KOPT-K1 (cell line): ENCODE results near the gene VAMP8.
A peak's percentile ranks its signal among the peaks of the same experiment; 100 is the strongest.
"Not testable (repeated sequence)": the region's sequence is repeated elsewhere in the genome, so short reads cannot be mapped to it uniquely, and the experiment has no call there.

Experiments used
- H3K27ac ChIP-seq: fragments of 200-600 bp; sonication (generic); 2 replicates; pipeline ENCODE4 v1.5.1; 2016; ENCODE audit warnings: antibody characterized with exemption, mild to moderate bottlenecking, low read depth, low read length; ENCODE audit not compliant: poor library complexity, severe bottlenecking
- H3K36me3 ChIP-seq: fragments of 200-600 bp; sonication (generic); 2 replicates; pipeline ENCODE4 v1.5.1; 2017; ENCODE audit warnings: antibody characterized with exemption, mild to moderate bottlenecking, low read length, moderate library complexity; ENCODE audit not compliant: insufficient read depth
- H3K9me3 ChIP-seq: fragments of 200-600 bp; sonication (generic); 2 replicates; pipeline ENCODE4 v1.5.1; 2017; ENCODE audit warnings: antibody characterized with exemption, low read length, mild to moderate bottlenecking; ENCODE audit not compliant: insufficient read depth, poor library complexity, severe bottlenecking

VAMP8 gene

DNA sequence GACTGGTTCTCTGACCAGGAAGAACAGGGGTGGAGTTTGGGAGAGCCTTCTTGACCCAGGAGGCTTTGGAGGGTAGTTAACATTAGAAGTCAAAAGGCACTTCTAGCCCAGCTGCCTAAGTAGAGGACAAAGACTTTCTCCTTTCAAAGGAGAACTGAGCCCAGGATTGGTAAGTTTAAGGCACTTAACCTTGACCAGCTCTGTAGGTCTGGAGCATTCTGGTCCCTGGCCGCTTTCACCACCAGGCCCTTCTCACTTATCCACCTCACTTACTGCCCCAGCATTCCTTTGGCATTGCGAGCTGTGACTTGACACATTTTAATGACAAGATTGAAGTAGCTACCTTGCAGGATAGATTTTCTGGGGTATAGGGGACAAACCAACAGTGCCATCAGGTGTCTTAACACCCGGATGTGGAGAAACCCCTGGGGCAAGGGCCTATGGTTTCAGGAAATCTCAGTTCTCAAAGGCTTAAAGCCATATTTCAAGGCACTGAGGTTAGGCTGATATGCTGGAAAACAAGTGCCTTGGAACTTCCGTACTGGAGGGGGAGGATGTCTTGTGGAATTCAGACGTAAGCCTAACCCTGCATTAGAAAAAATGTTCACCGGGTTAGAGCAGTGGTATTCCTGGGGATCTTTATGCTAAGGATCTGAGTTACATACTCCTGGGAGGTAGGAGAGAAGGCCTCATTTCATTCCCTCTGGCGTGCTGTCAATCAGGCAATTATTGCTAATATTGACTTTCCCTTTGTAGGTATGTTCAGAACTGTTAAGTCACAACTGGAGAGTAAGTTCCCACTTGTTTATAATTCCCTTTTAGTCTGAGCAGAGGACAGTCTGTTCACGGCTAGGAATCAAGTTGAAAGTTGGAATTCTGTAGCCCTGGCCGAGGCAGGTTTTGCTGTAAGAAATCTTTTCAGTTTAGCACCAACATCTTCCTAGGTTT is 30.2 kb downstream of the VAMP8 start:
- Histone ChIP-seq H3K9me3 (no peaks in the 10 kb centered on the region), H3K36me3 (peaks cover 42% of the 10 kb centered on the region), H3K27ac (no peak overlapping the region)

DNA sequence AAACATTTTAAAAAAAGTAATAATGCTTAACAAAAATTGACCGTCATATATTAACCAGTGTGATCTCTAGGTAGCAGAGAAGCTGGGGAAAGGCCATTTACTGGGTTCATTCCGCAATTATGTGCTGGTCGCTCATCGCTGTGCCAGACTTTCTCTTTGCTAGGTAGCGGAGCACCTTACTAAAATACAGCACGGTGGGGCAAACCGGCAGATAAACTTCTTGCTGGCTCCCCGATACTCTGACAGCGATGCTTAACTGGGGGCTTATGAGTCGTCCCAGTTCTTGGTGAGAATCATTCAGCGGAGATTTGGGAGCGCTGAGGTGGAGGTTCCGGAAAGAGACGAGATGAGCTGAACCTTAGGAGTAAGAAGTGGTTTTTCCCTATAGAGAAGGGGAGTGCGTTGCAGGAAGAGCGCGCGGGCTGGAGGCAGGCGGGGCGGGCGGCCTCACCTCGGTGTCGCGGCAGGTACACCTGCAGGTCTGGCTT is 33.9 kb downstream of the VAMP8 start:
- Histone ChIP-seq H3K9me3 (no peaks in the 10 kb centered on the region), H3K36me3 (peaks cover 39% of the 10 kb centered on the region), H3K27ac (peak overlapping the region; percentile 72)

DNA sequence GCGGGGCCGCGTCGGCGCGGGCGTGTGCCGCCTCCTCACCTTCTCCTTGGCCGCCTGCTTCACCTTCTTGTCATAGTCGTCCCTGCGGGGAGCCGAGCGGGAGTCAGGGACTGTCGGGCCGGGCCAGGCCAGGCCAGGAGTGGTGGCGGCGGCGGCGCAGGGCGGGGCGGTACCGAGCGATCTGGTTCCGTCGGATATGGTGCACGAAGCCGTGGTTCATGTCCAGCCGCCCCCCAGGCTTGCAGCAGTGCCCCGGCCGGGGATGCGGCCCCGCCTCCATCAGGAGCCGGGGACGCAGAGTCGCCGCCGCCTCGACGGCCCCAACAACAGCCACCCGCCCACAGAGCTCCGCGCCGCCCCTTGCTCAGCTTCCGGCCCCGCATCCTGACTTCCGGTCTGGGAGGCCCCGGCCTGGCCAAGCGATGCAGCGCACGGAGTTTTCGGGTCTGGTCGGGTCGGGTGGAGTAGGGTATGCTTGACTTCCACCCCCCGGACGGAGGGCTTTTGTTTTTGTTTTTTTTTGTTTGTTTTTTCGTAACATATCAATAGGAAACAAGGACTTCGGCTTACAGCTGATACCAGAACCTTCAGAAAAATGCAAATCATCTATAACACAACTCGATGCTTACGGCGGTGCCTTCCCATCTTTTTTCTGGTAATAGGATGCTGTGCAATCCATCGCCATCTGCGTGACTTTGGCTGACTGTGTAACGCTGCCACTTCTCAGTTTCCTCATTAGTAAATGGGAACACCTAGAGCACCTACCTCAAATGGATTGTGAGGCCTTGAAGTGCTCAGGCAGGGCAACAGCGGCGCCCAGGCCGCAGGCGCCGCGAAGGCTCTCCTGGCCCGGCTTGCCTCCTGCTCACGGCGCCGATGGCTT is 34.6 kb downstream of the VAMP8 start, which contains the start of gene C2orf68:
Gene C2orf68, minus strand, starts transcription at position 362 of the 883 bp plus-strand sequence. Its CDS starts 82 bp downstream, at position 280.
- peak within 1 kb of the TSS; percentile 72 for H3K27ac ChIP-seq
- H3K36me3 ChIP-seq, result peaks cover 33% of the 10 kb centered on the region

DNA sequence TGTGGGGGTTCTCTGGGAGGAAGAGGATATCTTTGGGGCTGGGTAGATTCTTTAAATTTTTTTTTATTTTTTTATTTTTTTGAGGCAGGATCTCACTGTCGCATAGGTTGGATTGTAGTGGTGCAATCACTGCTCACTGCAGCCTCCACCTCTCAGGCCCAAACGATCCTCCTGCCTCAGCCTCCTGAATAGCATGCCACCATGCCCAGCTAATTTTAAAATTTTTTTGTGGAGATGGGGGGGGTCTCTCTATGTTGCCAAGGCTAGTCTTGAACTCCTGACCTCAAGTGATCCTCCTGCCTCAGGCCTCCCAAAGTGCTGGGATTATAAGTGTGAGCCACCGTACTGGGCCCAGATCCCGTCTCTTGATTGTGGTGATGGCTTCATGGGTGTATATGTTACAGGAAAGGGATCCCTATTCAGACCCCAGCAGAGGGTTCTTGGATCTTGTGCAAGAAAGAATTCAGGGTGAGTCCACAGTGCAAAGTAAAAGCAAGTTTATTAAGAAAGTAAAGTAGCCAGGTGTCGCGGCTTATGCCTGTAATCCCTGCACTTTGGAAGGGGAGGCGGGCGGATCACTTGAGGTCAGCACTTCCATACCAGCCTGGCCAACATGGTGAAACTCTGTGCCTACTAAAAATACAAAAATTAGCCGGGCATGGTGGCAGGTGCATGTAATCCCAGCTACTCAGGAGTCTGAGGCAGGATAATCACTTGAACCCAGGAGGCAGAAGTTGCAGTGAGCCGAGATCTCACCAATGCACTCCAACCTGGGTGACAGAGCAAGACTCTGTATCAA is 36.5 kb downstream of the VAMP8 start:
- Histone ChIP-seq H3K27ac (no peak overlapping the region), H3K36me3 (peaks cover 30% of the 10 kb centered on the region), H3K9me3 (no peaks in the 10 kb centered on the region)

More for the DNA sequence above, 34.6 kb downstream of the VAMP8 start, which contains the start of gene C2orf68:
- no peaks in the 10 kb centered on the region for H3K9me3 ChIP-seq

DNA sequence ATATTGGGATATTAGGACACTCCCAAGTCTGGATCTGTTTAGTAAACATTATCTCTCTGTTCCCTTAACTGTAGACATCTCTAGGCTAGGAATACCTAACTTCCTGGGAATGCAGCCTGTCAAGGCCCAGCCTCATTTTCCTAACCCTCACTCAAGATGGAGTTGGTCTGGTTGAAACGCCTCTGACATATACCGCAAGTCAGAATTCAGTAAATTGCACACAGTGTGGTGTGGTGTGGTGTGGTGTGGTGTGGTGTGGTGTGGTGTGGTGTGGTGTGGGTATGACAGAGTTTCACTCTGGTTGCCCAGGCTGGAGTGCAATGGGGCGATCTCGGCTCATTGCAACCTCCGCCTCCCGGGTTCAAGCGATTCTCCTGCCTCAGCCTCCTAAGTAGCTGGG is 37.4 kb downstream of the VAMP8 start:
- H3K36me3 ChIP-seq, result peaks cover 33% of the 10 kb centered on the region
- H3K27ac ChIP-seq, result not testable (repeated sequence)

DNA sequence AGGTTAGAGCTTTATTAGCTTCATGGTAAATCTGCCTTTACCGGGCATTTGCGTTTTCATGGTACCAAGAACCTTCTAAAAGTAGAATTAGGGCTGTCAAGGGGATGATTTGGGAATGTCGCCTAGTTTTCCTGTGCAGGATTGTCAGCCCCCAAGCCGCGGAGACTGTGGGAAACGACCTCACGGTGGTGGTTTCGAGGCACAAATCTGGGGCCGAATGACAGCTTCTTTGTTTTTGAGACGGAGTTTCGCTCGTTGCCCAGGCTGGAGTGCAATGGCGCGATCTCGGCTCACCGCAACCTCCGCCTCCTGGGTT is 38.0 kb downstream of the VAMP8 start:
- Histone ChIP-seq H3K9me3 (no peaks in the 10 kb centered on the region), H3K36me3 (peaks cover 33% of the 10 kb centered on the region), H3K27ac (peak overlapping the region; percentile 96)

More for the DNA sequence above, 37.4 kb downstream of the VAMP8 start:
- H3K9me3 ChIP-seq, result not testable (repeated sequence)

DNA sequence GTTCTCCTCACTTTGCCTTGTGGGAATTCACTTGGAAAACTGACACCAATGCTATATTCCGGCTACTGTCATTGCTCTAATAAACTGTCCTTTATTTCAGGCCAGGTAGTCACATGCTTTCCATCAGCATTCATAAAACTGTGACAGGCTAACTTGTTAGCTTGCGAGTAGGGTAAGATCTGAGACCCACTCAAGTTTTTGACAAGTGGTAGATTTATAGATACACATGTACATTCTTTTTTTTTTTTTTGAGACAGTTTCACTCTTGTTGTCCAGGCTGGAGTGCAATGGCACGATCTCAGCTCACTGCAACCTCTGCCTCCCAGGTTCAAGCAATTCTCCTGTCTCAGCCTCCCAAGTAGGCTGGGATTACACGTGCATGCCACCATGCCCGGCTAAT is 40.3 kb downstream of the VAMP8 start:
- H3K36me3 ChIP-seq, result peaks cover 55% of the 10 kb centered on the region
- H3K27ac ChIP-seq, H3K9me3 ChIP-seq: not testable (repeated sequence)

DNA sequence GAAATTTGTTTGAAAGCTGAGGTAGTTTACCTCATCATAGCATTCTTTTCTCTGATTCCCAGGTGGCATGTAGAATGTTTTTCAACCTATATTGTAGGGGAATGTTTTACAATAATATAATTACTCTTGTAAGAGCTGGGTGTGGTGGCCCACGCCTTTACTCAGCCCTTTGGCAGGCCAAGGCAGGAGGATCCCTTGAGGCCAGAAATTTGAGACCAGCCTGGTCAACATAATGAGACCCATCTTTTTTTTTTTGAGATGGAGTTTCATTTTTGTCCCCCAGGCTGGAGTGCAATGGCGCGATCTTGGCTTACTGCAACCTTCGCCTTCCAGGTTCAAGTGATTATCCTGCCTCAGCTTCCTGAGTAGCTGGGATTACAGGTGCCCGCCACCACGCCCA is 42.2 kb downstream of the VAMP8 start:
- Histone ChIP-seq H3K36me3 (peaks cover 74% of the 10 kb centered on the region), H3K27ac (no peak overlapping the region), H3K9me3 (no peaks in the 10 kb centered on the region)

DNA sequence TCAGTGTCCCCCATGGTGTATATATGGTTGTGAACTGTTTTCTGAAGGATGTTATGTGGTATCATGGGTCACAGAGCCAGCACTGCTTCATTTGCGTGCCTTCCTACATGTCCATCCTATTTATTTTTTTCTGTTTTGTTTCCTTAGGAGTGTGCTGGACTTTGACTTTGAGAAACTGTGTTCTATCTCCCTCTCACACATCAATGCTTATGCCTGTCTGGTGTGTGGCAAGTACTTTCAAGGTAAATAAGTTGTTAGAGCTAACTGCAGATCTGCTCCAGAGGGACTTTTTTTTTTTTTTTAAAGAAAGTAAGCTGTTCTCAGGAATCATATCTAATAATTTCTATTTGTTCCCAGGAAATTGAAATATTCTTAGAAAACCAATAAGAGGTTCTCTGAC is 44.0 kb downstream of the VAMP8 start:
- Histone ChIP-seq H3K36me3 (peaks cover 91% of the 10 kb centered on the region), H3K27ac (no peak overlapping the region), H3K9me3 (no peaks in the 10 kb centered on the region)

DNA sequence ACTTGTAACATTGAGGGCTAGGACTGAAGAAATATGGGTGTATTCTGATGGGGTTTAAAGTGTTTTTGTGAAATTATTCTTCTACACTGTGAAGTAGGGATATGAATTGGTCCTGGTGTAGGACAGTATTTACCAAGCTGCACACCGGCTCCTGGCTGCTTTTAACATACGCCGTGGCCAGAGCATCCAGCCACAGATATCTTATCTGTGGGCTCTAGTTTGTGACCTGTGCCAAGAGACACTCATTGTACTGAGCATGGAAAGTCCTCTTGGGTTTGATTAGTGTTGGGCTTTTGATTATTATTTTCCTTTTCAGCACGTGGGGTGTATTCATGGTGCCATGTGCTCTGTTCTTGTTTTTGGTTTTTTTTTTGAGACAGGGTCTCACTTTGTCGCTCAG is 46.6 kb downstream of the VAMP8 start:
- H3K9me3 ChIP-seq, result no peaks in the 10 kb centered on the region
- peaks cover 100% of the 10 kb centered on the region for H3K36me3 ChIP-seq
- H3K27ac ChIP-seq, result no peak overlapping the region

DNA sequence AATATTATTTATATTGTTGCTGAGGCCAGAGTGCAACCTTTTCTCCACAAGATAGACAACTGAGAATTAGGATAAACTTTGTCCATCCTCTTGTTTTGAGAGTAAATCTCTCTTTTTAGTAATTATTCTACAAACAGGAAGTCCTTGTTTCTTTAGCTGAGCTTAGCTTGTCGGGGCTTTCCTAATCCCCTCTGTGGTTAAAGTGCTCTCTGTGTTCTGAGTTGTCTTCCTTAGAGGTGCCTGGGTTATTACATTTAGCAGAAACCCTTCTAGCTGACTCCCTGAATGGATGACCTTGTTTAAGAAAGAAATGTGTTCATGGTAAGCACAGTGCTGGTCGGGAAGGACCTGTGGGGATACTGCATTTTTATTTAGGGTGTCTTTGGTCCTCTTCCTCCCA is 51.3 kb downstream of the VAMP8 start:
- Histone ChIP-seq H3K27ac (no peak overlapping the region), H3K9me3 (no peaks in the 10 kb centered on the region), H3K36me3 (peaks cover 100% of the 10 kb centered on the region)

DNA sequence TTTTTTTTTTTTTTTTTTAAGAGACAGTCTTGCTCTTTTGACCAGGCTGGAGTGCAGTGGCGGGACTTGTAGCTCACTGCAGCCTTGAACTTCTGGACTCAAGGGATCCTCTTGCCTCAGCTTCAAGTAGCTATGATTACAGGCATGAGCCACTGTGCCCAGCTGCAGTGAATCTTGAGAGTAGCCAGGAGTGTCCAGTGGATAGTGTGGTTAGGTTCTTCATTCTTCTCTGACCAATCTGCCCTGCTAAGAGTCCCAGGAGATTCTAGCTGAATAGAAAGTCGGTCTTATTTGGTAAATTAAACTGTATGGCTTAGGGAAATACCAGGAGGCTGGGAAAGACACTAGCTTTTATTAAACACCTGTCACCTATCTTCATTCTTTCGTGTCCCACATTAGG is 53.9 kb downstream of the VAMP8 start:
- Histone ChIP-seq H3K36me3 (peaks cover 100% of the 10 kb centered on the region), H3K27ac (no peak overlapping the region), H3K9me3 (no peaks in the 10 kb centered on the region)
